Natural killer cell (primary cell): ENCODE data around the gene GOLGA6L6. TPM values are rescaled to one million over a fixed set of nuclear protein-coding genes. Genes with fewer than 3 reads are reported as not detected.
"Not testable (repeated sequence)": the region's sequence is repeated elsewhere in the genome, so short reads cannot be mapped to it uniquely, and the experiment has no call there.

ENCODE experiments used
- ATAC-seq, 3 donors: fragments of 150-1000 bp in 2 of 3; fragments of 200-7000 bp in 1 of 3; cut with Tn5 transposase; 1 replicate in 1 of 3; 2 replicates in 2 of 3; pipeline ENCODE4 v1.10.0; 2021; ENCODE audit warnings: mild to moderate bottlenecking in 2 of 3, moderate library complexity in 2 of 3
- DNase-seq, 2 donors: peaks; one replicate each; pipeline versions ENCODE4 v3.0.0 to v3.0.0-alpha.2; 2013 to 2021; ENCODE audit warnings: mixed read lengths in 1 of 2
- H3K27ac ChIP-seq: one replicate; pipeline ENCODE4 v1.5.1; 2013; ENCODE audit warnings: mild to moderate bottlenecking, low read length
- H3K27me3 ChIP-seq: one replicate; pipeline ENCODE4 v1.6.1; 2013; ENCODE audit warnings: low read length; ENCODE audit not compliant: control insufficient read depth, insufficient read depth
- H3K36me3 ChIP-seq: one replicate; pipeline ENCODE4 v1.6.1; 2013; ENCODE audit warnings: low read length; ENCODE audit not compliant: control insufficient read depth, insufficient read depth
- H3K4me1 ChIP-seq: one replicate; pipeline ENCODE4 v1.6.1; 2013; ENCODE audit warnings: low read length; ENCODE audit not compliant: control insufficient read depth, insufficient read depth
- H3K4me3 ChIP-seq: one replicate; pipeline ENCODE4 v1.5.1; 2013; ENCODE audit warnings: low read length
- H3K9me3 ChIP-seq: one replicate; pipeline ENCODE4 v1.6.1; 2013; ENCODE audit warnings: low read length; ENCODE audit not compliant: control insufficient read depth, insufficient read depth
- H3K27ac Mint-ChIP-seq, 2 donors: one replicate each; pipeline ENCODE4 v1.8.0; 2022; ENCODE audit warnings: mild to moderate bottlenecking in 2 of 2, mixed read lengths in 2 of 2, moderate library complexity in 1 of 2
- H3K27me3 Mint-ChIP-seq, 2 donors: one replicate each; pipeline ENCODE4 v1.8.0; 2022; ENCODE audit warnings: low read depth in 2 of 2, mixed read lengths in 2 of 2
- H3K36me3 Mint-ChIP-seq: one replicate; pipeline ENCODE4 v1.8.0; 2022; ENCODE audit warnings: mixed read lengths
- H3K4me1 Mint-ChIP-seq, 2 donors: one replicate each; pipeline ENCODE4 v1.8.0; 2022; ENCODE audit warnings: mixed read lengths in 2 of 2
- H3K4me3 Mint-ChIP-seq: one replicate; pipeline ENCODE4 v1.8.0; 2022; ENCODE audit warnings: mild to moderate bottlenecking, moderate library complexity, mixed read lengths
- H3K9me3 Mint-ChIP-seq, 2 donors: one replicate each; pipeline ENCODE4 v1.8.0; 2022; ENCODE audit warnings: mixed read lengths in 2 of 2
- WGBS: methylation state at CpG from one replicate; pipeline ENCODE4 v1.1.7; 2013; ENCODE audit warnings: missing lambda C conversion rate; ENCODE audit not compliant: insufficient coverage; 5-methylcytosine and 5-hydroxymethylcytosine counted together
- intact Hi-C: fragments of 100-400 bp; cut with micrococcal nuclease; formaldehyde crosslinking; loops from one replicate; pipeline ENCODE4 v1.14.2; 2022
- total RNA-seq, 4 donors: library from RNA; stranded (reverse); fragments of 120-200 nt in 1 of 4; gene quantifications; one replicate each; pipeline versions ENCODE4 v1.2.3 to v1.2.4, GENCODE V29; 2013 to 2022

The GOLGA6L6 gene, protein sequence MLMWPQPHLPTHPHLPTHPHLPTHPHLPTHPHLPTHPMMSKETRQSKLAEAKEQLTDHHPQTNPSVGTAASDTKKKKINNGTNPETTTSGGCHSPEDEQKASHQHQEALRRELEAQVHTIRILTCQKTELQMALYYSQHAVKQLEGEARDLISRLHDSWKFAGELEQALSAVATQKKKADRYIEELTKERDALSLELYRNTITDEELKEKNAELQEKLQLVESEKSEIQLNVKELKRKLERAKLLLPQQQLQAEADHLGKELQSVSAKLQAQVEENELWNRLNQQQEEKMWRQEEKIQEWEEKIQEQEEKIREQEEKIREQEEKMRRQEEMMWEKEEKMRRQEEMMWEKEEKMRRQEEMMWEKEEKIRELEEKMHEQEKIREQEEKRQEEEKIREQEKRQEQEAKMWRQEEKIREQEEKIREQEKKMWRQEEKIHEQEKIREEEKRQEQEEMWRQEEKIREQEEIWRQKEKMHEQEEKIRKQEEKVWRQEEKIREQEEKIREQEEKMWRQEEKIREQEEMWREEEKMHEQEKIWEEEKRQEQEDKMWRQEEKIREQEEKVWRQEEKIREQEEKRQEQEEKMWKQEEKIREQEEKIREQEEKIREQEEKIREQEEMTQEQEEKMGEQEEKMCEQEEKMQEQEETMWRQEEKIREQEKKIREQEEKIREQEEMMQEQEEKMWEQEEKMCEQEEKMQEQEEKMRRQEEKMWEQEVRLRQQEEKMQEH
- total RNA-seq: not detected
- total RNA-seq (2013): not detected

DNA sequence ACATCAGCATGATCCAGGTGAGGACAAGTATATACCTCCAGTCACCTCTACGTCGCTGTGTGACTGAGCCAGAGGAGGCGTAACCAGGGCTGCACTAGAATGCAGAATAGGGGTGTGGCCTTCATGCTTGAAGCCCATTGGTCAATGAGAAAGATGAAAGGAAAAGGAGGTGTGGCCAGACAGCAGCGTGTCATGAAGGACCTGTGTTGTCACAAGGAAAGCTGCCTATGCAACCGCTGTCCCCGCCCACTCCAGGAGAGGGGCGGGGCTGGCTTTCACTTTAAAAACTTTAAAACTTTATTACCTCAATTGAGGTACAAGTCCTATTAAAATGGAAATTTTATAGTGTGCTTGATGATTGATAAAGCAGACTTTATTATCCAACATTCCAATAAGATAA, at the start of gene GOLGA6L6:
GOLGA6L6 (minus strand) TSS at position 101 of the 400 bp plus-strand sequence; CDS start at position 10, 91 bp downstream.
- H3K27me3 Mint-ChIP-seq, H3K4me3 Mint-ChIP-seq, H3K4me1 Mint-ChIP-seq, H3K9me3 Mint-ChIP-seq, DNase-seq, H3K4me3 ChIP-seq, H3K36me3 ChIP-seq, H3K4me1 ChIP-seq, H3K36me3 Mint-ChIP-seq, H3K27ac ChIP-seq, H3K27ac Mint-ChIP-seq, H3K9me3 ChIP-seq, H3K27me3 ChIP-seq, intact Hi-C loops, ATAC-seq: not testable (repeated sequence)
- 95% methylated on average over 2 of the region's 7 CpGs for WGBS

DNA sequence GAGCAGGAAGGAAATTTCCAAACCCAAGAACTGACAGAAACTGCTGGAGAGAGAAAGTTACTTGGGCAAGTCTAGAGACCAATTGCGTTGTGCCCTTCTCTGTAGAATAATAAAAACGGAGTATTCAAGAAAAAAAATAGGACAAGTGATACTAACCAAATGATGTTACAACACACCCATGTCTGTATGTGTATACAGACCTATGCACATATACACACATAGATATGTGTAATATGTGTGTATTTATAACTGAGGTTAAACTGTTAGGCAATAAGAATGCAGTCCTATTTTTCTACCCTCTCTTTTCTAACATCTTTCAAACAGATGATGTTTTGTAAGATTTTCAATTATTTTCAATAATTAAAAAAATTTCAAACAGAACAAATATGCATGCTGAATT, 48.5 kb upstream of the GOLGA6L6 start:
- H3K4me1 ChIP-seq, H3K9me3 ChIP-seq, H3K27ac ChIP-seq, H3K36me3 ChIP-seq, H3K4me3 ChIP-seq, H3K27me3 ChIP-seq, ATAC-seq, intact Hi-C loops, DNase-seq, H3K4me1 Mint-ChIP-seq, H3K27ac Mint-ChIP-seq, H3K9me3 Mint-ChIP-seq, H3K36me3 Mint-ChIP-seq, H3K27me3 Mint-ChIP-seq, H3K4me3 Mint-ChIP-seq: not testable (repeated sequence)
- no CpG with 5 or more reads among the region's 2 CpGs for WGBS

DNA sequence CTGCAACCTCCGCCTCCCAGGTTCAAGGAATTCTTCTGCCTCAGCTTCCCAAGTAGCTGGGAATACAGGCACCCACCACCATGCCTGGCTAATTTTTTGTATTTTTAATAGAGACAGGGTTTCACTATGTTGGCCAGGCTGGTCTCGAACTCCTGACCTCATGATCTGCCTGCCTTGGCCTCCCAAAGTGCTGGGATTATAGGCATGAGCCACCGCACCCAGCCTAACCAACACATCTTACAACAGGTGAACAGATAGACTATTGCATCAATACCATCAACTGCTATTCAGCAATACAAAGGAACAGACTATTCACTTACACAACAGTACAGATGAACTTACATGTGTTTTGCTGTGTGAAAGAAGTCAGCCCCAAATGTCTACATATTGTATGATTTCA, 45.2 kb upstream of the GOLGA6L6 start:
- H3K36me3 Mint-ChIP-seq, H3K9me3 ChIP-seq, H3K4me3 ChIP-seq, H3K4me1 Mint-ChIP-seq, H3K27me3 Mint-ChIP-seq, H3K36me3 ChIP-seq, H3K27me3 ChIP-seq, DNase-seq, H3K27ac ChIP-seq, ATAC-seq, intact Hi-C loops, H3K9me3 Mint-ChIP-seq, H3K4me3 Mint-ChIP-seq, H3K4me1 ChIP-seq, H3K27ac Mint-ChIP-seq: not testable (repeated sequence)
- no CpG with 5 or more reads among the region's 3 CpGs for WGBS

DNA sequence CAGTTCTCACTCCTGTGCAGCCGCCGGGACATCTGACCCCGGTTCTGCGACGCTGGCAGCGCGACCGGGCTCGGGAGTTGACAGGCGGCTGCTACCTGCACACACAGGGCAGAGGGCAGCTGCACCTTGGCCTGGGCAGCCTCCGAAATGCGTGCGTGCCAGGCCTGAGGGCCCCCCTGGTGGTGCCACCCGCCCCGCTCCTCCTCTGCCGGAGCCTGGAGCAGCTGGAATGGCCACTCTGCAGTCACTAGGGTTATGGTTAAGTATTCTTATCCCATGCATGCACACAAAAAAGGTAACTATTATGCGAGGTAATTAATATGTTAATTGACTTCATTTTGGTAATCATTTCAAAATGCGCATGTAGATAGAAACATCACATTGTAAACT, 41.1 kb upstream of the GOLGA6L6 start:
- H3K36me3 ChIP-seq, H3K4me3 ChIP-seq, H3K27ac Mint-ChIP-seq, ATAC-seq, H3K4me3 Mint-ChIP-seq, H3K27ac ChIP-seq, H3K27me3 Mint-ChIP-seq, H3K27me3 ChIP-seq, H3K9me3 ChIP-seq, H3K36me3 Mint-ChIP-seq, intact Hi-C loops, H3K9me3 Mint-ChIP-seq, H3K4me1 ChIP-seq, H3K4me1 Mint-ChIP-seq: not testable (repeated sequence)
- DNase-seq: peak in 1 of 2 donors; percentile 0
- 77% methylated on average over 7 of the region's 18 CpGs for WGBS

DNA sequence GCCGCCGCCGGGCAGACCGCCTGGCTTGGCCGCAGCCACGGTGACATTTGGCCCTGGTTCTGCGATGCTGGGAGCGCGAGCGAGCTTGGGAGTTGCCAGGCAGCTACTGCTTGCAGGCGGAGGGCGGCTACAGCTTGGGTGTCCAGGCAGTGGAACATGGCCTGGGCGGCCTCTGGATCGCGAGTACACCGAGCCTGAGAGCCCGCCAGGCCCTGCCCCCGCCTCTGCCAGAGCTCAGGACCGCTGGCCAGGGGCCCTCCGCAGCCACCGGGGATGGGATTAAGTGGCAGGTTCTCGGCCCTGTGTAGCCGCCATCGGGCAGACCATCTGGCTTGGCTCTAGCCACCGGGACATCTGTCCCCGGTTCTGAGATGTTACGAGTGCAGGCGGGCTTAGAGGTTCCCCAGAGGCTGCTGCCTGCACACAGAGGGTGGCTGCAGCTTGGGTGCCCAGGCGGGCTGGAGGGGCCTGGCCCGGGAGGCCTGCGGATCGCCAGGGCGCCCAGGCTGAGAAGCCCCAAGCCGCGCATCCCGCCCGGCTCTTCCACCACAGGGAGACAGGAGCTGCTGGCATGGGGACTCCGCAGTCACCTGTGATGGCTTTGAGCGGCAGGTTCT, 40.6 kb upstream of the GOLGA6L6 start:
- WGBS: 78% methylated on average over 7 of the region's 39 CpGs
- H3K36me3 ChIP-seq, H3K27me3 Mint-ChIP-seq, H3K9me3 Mint-ChIP-seq, H3K27ac ChIP-seq, H3K4me3 Mint-ChIP-seq, DNase-seq, H3K27ac Mint-ChIP-seq, H3K36me3 Mint-ChIP-seq, H3K4me1 Mint-ChIP-seq, intact Hi-C loops, H3K27me3 ChIP-seq, H3K4me1 ChIP-seq, H3K9me3 ChIP-seq, H3K4me3 ChIP-seq, ATAC-seq: not testable (repeated sequence)

DNA sequence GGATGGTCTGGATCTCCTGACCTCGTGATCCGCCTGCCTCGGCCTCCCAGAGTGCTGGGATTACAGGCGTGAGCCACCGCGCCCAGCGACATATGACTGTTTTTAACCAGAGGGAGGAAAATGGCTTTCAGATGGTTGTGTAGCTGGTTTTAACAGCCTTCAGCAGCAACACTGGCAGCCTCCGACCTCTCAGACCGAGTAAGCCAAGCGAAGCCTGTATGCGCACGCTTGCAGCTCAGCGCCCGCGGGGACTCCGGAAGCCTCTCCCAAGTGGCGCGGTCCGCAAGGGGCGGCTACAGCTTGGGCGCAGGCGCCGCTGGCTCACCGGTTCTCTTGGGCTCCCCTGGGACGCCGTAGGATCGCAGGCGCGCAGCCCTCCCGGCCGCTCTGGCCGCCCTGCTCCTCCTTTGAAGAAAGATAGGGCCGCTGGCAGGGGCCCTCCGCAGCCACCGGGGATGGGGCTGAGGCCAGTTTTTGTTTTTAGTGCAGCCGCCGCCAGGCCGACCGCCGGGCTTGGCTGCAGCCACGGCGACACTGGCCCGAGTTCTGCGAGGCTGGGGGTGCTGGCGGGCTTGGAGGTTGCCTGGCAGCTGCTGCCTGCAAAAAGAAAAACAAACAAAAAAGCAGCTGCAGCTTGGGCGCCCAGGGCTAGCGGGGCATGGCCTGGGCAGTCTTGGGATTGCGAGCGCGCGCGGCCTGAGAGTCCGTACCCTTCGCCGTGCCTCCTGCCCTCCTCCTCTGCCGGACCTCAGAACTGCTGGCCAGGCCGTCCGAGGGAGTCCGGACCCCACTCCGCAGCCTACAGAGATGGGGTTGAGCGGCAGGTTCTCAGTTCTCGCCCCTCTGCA, 39.9 kb upstream of the GOLGA6L6 start:
- H3K27me3 ChIP-seq, H3K4me3 Mint-ChIP-seq, H3K36me3 ChIP-seq, H3K4me3 ChIP-seq, ATAC-seq, H3K9me3 ChIP-seq, H3K36me3 Mint-ChIP-seq, H3K9me3 Mint-ChIP-seq, H3K27ac ChIP-seq, intact Hi-C loops, H3K27ac Mint-ChIP-seq, H3K4me1 ChIP-seq, H3K4me1 Mint-ChIP-seq, DNase-seq, H3K27me3 Mint-ChIP-seq: not testable (repeated sequence)
- 70% methylated on average over 9 of the region's 62 CpGs for WGBS

DNA sequence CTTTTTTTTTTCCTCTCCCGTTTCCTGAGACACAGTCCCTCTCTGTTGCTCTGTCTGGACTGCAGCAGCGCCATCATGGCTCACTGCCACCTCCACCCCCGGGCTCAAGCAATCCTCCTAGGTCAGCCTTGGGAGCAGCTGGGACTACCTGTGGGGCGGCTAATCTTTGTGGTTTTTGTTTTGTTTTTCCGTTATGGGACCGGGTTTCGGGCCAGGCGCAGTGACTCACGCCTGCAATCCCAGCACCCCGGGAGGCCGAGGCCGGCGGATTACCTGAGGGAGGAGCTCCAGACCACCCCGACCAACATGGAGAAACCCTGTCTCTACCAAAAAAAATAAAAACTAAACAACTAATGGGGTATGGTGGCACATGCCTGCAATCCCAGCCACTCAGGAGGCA, 38.1 kb upstream of the GOLGA6L6 start:
- H3K9me3 ChIP-seq, H3K9me3 Mint-ChIP-seq, DNase-seq, H3K4me1 Mint-ChIP-seq, H3K4me3 Mint-ChIP-seq, H3K27me3 ChIP-seq, intact Hi-C loops, H3K36me3 ChIP-seq, H3K27ac ChIP-seq, ATAC-seq, H3K27me3 Mint-ChIP-seq, H3K4me1 ChIP-seq, H3K36me3 Mint-ChIP-seq, H3K27ac Mint-ChIP-seq, H3K4me3 ChIP-seq: not testable (repeated sequence)
- 97% methylated on average over 5 of the region's 14 CpGs for WGBS
